Fibroblast of skin of left biceps (primary cell): ENCODE results near the gene PHACTR1.
A peak's percentile ranks its signal among the peaks of the same experiment; 100 is the strongest.

ENCODE experiments used
- DNase-seq, 2 experiments: peaks; one replicate each; pipeline ENCODE4 v3.0.0-alpha.2; 2013; ENCODE audit warnings: low read depth in 2 of 2

PHACTR1 gene

DNA sequence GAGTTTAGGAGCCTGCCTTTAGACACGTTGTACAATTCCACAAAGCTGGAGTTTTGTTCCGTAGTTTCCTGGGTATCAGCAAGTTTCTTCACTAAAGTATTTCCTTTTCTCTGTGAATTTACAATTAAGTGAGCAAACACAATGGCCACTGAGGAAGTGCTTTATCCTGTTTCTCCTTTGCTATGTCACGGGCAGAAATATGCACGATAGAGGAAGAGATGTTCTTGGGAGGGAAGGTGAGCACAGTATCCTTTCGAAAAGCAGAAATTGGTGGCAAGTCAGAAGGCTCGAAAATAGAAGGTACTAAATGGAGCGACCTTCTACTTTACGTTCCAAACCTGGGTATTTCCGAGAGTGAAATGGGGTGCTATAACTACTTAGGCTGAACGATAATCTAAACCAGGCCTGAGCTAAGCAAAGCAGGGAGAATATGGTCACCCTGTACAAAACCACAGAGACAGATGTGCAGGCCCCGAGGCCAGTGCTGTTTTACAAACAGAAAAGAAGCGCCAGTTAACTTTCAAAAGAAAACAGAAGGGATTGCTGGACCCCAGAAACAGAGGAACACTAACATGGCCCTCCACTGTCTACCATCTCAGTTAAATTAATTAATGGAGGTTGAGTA, 352.1 kb downstream of the PHACTR1 start:
- no peak for DNase-seq

DNA sequence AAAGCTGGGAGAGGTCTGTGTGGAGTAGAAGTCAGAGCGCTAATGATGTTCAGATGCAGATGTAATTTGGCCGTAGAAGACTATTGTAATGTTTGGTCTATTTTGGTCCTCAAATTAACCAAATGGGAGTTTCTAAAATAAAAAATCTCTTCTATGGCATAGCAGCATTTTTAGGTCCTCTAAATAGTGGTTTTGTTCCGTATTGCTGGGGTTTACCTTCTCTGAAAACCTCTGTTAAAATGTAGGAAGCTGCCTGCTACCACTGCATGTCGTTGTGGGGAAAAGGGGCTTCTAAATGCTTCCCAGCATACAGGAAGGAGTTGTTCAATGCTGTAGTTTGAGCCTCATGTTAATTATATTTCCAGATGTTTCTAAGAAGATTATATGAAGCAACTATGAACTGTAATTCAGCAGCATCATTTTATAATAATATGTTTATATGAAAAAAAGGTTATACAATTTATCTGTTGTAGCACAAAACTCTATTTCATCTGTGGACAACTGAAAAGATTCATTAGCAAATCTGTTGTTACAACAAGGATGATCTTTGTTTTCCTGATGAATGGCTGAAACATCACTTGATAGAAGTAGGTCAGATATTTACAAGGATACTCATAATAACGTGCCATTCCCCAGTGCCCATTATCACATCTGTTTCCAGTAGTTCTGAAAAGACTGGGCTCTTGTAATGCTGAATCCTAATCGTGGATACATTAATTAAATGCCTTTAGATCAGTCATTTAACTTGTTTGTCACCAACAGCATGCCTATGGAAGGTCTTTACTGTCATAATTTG, 355.2 kb downstream of the PHACTR1 start:
- no peak for DNase-seq

DNA sequence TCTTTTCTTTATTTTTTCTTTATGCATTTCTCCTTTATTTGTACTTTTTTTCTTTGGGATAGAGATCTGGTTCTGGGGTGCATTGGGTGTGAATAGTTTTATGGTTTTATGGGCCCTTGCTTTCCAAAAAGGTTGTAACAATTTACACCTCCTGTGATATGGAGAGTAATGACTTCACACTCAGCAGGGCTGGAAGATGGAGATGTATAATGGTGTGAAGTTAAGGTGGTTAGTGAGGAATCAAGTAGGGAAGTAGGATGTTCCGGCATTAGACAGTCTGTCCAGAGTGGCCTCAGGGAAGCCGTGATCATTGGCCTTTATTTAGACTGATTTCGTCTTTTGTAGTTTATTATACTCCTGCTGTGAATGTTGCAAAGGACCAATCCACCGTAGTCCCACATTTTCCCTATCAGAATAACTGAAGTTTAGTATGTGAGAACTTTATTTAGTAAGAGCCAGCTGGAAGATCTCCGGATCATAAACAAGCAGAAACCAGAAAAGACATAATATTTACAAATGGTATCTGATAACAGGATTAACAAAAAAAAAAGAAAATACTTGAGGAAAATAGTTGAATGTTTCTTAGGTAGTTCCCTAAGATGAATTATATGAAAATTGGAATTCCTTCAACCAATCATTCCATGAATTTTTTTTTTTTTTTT, 356.2 kb downstream of the PHACTR1 start:
- no peak for DNase-seq

DNA sequence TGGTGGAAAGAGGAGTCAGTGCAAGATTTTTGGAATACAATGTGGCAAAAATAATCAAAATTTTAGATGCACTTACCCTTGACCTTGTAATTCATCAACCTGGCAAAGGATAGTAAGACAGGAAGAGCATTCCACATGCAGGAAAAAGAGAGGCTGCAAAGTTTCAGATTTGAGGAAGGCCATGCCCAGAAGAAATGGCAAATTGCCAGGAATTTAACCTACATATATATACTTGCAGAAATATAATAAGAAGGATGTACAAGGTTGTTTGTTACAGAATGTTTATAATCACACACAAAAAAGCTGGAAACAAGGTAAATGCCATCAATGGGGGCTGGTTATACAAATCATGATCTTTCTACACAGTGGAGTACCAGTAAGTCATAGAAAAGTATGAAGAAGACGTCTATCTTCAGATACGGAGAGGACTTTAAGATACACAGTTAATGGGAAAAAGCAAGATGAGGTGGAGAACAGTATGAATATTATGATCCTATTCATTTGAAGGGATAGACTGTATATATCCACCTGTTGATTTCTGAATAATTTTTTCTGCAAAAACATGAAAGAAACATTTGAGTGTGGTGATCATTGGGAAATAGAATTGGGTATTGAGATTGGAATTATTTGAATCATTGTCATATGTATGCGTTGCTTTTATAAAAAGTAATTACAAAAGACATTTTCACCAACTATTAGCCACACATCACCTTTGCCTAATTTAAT, 358.0 kb downstream of the PHACTR1 start:
- no peak for DNase-seq

DNA sequence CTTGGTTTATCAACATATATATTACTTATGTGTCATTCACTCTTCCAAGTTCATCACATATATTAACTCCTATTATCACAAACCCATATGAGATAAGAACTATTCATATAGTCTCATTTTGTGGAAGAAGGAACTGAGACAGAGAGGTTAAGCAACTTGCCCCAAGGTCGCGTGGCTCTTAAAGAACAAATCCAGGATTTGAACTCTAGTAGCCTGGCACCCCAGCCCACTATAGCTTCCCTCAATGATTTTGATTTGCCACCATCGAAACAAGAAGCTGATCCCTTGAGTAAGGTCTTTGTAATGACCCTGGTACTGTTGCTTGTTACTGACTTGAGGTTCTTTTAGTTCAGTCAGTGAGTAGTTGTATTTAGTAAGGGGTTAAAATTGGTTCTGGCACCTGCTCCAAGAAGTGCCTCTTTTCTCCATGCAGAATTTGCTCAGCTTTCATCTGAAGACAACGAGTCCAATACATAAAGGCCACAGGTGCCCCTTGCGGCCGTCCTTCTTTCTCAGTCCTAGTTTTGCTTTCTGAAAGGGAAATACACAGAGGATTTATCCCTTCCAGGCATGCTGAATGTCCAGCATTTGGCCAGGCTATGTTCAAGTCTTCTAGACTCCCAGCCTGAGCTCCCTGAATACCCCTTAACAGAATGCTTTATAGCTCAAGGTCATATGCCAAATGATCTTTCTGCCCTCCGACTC, 358.7 kb downstream of the PHACTR1 start:
- no peak for DNase-seq

DNA sequence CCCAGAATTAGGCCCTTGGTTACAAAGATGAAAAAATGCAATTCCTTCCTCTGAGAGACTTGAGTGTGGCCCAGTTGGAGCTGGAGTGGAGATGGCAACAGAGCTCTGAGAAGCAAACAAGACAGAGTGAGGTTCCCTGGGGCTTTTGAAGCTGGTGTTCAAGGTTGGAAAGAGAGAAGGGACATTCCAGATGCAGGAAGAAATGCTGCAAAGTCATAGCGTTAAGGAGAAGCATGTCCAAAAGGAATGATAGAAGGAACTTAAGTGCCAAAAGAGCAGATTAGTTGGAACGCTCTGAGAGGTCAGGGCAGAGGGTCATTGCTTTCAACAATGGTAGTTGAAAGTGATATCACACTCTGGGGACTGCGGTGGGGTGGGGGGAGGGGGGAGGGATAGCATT, 360.0 kb downstream of the PHACTR1 start:
- DNase-seq = no peak

DNA sequence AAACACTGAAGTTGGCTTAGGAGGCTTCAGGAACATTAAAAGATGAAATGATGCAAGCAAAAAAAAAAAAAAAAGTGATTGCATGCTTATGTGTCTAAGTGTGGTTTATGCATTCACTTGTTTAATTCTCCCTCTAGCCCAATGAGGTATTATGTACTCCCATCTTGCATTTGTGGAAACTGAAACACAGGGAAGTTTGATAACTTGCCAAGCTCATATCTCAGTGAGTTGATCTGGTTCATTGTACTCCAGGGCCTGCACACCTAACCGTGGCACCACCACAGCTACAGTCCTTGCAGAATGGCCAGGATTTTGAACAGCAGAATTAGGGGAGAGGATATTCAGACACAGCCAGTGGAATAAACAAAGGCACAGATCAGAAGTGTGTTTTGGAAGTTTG, 360.6 kb downstream of the PHACTR1 start:
- DNase-seq = no peak

DNA sequence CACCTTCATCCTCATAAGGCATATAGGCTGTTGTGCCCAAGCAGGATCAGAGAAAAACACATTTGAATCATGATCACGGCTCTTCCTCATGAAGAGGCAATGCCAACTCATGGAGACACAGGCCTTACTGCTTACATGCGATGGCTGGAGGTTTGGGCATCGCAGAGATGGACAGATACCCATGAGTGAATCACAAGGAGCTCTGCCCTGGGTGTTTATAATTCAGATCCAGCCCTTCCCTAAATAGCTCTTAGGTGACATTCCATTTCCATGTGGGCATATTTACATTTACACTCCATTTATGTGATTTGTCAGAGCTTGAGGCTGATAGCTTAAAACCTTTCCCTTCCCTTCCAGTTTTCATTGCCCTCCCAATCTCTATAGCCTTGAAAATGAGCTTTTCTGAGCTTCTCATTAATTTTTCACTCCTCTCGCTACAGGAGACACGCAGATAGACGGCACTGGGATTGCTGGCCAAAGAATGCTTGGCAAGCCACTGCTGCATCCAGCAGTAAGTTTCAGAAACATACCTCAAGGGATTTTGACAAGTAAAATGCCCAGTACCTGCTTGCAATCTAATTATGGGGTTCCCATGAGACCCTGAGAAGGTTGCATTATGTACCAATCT, 362.6 kb downstream of the PHACTR1 start:
- DNase-seq = no peak

DNA sequence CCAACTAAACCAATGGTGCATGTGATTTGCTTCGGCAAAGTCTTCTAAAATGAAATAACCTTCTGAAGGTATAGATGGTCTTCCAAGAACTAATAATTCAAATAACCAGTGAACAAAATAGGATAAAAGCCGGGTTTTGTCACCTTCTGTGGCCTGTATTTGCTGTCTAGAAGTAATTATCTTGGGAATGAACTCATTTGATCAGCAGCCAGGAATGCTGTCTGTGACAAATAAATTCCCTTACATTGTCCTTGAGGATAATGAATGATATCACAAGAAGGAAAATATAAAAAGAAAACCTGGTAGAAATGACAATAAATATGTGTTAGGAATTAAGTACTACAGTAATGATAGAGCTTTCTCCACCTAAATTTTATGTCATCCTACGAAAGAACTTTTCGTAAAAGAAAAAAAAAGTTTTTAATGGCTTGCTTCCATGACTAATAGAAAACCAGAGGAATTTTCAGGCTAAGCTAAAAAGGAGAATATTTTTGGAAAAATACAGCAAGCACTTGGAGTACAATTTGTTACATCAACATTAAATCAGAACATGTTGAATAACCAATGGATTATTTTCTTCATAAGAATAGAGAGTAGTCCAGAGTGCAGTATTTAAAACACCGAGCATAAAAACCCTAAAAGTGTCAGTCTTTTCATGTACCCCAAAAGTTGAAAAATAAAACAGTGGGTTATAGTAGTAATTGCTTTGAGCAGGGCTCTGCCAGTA, 364.1 kb downstream of the PHACTR1 start:
- no peak for DNase-seq

DNA sequence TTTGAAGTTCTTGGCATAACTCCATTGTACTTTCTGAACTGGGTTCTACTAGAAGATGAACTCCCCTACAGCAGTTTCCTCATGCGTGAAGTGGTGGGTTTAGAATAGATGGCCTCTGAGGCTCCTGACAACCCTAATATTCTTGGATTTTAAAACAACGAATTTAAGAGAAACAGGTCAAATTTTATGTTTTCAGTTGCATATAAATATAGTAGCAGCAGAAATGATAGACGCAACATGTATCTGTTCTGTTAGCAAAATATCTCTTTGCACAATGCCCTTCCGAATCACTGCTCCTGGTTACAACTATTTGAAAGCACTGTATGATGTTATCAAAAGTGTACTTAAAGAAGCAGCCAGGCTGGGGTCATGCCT, 364.6 kb downstream of the PHACTR1 start:
- DNase-seq = no peak

DNA sequence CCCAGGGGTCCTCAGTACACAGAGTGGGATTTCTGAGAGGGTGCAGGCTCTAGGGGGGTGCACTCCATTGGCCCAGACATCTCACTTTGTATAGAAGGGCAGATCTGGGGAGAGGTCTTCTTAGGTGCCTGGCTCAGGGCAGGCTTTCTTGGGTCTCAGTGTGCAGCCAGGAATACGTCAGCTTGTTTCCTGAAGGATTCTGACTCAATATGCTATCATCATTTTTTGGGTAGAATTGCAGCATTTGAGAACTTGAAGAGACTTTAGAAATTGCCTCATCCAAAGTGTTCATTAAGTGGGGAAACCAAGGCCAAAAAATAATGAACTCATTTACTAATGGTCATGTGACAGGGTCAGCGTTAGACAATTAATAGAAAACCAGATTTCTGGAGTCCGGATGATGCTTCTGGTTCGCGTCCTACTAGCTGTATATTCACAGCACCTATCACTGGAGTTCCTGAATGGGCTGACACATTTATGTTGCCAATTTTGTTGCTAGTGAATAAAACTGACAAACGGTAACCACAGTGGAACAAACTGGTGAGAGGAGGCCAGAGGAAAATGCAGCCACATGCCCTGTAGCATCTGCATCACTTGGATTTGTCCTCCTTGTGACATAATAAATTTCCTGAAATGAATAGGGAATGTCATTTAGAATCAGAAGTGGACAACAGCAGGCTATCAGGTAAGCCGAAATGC, 372.9 kb downstream of the PHACTR1 start:
- peak in 1 of 2 experiments; percentile 6 for DNase-seq

DNA sequence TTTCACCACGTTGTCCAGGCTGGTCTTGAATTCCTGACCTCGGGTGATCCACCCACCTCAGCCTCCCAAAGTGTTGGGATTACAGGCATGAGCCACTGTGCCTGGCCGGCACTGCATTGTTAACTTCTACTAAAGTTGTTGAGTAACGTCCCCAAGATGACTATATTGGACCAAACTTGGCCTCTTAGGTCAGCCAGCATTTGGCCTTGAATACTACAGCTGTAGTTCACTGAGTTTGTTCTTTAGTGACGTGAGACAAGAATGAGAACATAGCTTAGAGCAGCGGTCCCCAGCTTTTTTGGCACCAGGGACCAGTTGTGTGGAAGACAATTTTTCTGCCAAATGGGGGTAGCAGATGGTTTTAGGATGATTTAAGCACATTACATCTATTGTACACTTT, 374.6 kb downstream of the PHACTR1 start:
- no peak for DNase-seq

DNA sequence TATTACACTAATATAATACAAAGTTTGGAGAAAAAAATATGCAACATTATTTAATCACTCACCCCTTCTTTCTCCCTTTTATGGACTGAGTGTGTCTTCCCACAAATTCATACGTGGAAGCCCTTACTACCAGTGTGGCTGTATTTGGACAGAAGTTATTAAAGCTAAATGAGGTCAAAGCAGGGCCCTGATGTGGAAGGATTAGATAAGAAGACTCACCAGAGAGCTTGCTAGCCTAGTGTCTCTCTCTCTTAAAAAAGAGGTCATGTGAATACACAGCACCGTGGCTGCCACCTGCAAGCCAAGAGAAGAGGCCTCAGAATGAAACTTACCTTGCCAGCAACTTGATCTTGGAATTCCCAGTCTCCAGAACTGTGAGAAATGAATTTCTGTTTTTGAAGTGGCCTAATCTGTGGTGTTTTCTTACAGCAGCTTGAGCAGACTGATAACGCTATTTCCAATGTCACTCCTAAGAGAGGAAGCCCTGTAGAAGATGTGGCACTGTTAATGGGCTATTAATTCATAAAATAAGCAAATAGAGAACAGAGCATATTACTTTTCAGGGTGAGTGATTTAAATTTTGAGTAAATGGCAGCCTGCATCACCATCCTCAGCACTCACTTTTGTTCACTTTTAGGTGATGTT, 378.3 kb downstream of the PHACTR1 start:
- no peak for DNase-seq

DNA sequence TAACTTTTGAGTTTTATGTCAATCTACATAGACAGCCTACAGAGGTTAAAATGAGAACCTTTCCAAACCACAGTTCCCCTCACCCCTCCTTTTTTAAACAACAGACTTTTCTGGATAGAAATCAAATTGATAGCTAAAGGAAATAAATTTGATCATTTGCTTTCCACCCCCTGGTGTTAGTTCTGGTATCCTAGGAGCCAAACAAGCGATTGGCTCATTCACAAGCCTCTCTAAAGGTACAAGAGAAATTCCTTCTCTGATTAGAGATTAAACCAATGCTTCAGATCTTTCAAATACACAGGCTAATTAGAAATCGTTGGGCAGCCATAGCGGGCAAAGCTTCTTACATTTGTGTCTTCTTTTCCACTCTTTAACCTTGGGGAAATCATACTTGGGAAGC, 379.5 kb downstream of the PHACTR1 start:
- DNase-seq = no peak

DNA sequence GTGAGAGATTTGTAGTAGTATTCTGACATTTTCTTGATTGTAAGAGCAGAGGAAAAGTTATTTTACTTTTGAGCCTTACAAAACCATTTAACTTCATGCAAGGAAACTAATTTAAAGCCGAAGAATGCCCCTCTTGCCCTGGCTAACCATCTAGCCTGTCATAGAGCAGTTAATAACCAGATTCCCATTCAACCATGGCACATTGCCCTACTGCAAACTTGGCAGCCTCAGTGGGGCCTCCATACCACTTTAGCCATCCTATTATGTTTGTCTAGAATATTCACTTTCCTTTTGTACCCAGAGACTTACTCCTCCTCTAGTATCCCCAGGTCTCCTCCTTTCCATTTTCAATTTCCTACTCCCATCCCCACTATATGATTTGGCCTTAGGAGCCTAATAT, 380.9 kb downstream of the PHACTR1 start:
- no peak for DNase-seq

DNA sequence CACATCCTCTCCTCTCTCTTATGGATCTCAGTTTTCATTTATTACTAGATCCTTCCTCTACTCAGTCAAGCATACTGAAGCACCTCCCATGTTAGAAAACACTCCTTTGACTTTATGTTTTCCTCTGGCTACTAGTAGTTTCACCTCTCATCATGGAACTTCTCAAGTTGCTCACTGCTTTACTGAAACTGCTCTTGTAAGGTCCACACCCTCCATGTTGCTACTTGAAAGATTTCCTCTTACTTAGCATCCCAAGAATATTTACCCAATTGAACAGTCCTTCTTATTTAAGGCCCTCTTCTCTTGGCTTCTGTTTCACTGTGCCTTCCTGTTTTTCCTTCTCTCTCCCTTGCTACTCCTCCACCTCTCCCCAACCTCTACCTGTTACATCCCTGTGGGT, 381.4 kb downstream of the PHACTR1 start:
- no peak for DNase-seq

DNA sequence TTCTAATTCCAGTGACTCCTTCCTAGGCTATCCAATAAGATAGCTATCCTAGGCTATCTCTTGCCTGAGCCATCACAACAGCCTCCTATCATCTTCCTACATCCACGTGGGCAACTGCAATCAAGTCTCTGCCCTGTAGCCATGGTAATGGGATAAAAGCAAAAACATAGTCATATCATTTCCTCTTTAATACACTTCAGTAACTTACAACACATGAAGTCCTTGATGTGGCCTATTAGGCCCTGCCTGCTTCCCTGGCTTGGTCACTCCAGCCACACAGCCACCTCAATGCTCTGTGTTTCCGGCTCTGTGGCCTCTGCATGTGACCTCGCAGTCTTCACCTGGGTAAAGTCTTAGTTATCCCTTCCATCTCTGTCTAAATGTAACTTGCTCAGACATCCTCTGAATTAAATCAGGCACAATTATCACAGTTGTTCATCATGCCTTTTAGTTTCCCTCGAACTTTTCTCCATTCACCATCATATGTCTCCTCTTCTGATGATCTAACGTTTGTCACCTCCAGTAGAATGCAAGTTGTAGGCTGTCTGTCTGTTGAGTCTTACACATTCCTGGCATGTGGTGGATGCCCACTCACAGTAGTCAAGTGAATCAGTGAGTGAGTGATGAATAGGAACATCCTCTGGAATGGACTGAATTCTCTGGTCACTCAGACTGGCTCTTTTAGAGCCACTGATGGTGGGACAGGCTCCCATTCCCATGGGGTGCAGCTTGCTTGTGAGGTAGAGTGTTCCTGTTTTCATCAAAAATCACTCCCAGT, 382.4 kb downstream of the PHACTR1 start:
- no peak for DNase-seq

DNA sequence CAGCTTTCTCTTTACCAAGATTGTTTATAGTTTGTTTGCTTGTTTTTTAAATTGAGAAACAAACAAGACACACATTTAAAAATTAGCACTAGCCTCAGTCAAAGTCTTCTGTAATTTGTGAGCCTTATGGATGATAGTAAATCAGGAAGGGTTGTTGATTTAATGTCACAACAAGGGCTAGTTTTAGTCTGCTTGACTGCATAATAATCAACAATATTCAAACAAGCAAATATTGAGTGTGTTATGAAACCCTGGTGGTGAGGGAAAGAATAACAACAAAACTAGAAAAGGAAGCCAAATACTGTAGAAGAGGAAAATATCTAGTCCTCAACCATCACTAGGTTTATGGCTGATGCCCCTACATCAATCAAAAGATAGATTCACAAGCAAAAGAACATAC, 383.2 kb downstream of the PHACTR1 start:
- DNase-seq = no peak

DNA sequence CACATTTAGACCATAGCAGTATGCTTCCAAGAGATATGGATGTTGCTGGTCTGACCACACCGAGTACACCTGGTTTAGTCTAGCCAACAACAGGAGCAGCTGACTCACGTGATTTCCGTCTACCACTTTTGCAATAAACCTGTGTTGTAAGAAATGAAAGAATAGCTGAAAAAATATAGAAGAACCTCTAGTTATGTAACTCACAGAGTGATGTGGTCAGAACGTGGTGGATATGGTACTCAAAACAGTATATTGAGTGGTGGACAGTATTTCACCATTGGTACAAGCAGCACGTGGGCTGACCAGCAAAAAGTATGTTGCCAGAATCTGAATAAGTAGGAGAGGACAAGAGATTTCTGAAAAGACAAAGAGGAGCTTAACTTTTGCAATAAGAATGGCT, 384.8 kb downstream of the PHACTR1 start:
- no peak for DNase-seq
